Smooth muscle cell (in vitro differentiated cells): ENCODE data around the gene JAKMIP1. TPM values are rescaled to one million over a fixed set of nuclear protein-coding genes. Genes with fewer than 3 reads are reported as not detected.

Experiments used
- DNase-seq: peaks from one replicate; lab custom pipeline; 2025; ENCODE audit not compliant: unreplicated experiment; lab: John Stamatoyannopoulos, UW
- H2AFZ ChIP-seq: fragments of 200-600 bp; sonication (generic); 2 replicates; pipeline ENCODE4 v1.6.0; 2016; ENCODE audit warnings: antibody characterized with exemption, low read depth, mild to moderate bottlenecking
- H3F3A ChIP-seq: fragments of 200-600 bp; sonication (generic); 2 replicates; pipeline ENCODE4 v1.6.0; 2017; ENCODE audit warnings: antibody characterized with exemption, low read depth
- H3K27ac ChIP-seq: fragments of 200-600 bp; sonication (generic); 2 replicates; pipeline ENCODE4 v1.5.1; 2016; ENCODE audit warnings: low read depth, mild to moderate bottlenecking
- H3K27me3 ChIP-seq: fragments of 200-600 bp; sonication (generic); 2 replicates; pipeline ENCODE4 v1.6.1; 2016; ENCODE audit warnings: low read depth, mild to moderate bottlenecking
- H3K36me3 ChIP-seq: fragments of 200-600 bp; sonication (generic); 2 replicates; pipeline ENCODE4 v1.5.1; 2016; ENCODE audit warnings: low read depth
- H3K4me1 ChIP-seq: fragments of 200-600 bp; sonication (generic); 2 replicates; pipeline ENCODE4 v1.5.1; 2016; ENCODE audit warnings: low read depth
- H3K4me2 ChIP-seq: fragments of 200-600 bp; sonication (generic); 2 replicates; pipeline ENCODE4 v1.6.0; 2016; ENCODE audit warnings: mild to moderate bottlenecking
- H3K4me3 ChIP-seq: fragments of 200-600 bp; sonication (generic); 2 replicates; pipeline ENCODE4 v1.5.1; 2016; ENCODE audit warnings: mild to moderate bottlenecking
- H3K79me2 ChIP-seq: fragments of 200-600 bp; sonication (generic); 2 replicates; pipeline ENCODE4 v1.6.0; 2016; ENCODE audit warnings: low read depth, mild to moderate bottlenecking
- H3K9ac ChIP-seq: fragments of 200-600 bp; sonication (generic); 2 replicates; pipeline ENCODE4 v1.6.0; 2016; ENCODE audit warnings: low read depth
- H3K9me3 ChIP-seq: fragments of 200-600 bp; sonication (generic); replicated peaks from 2 replicates; pipeline ENCODE4 v1.5.1; 2016; ENCODE audit warnings: low read depth
- H4K20me1 ChIP-seq: fragments of 200-600 bp; sonication (generic); 2 replicates; pipeline ENCODE4 v1.6.0; 2016; ENCODE audit warnings: low read depth
- WGBS: methylation state at CpG from one replicate; pipeline ENCODE4 v1.1.7; 2016; ENCODE audit warnings: low lambda C conversion rate; 5-methylcytosine and 5-hydroxymethylcytosine counted together
- polyA plus RNA-seq: library from polyadenylated mRNA; unstranded; fragments of >200 nt; fragmentation: Nextera tagmentation; extraction: Ambion mirVana; gene quantifications from 2 replicates; pipeline ENCODE4 v1.2.1, GENCODE V29; 2016
- total RNA-seq: library from RNA; depleted of rRNA; stranded (reverse); fragments of >200 nt; gene quantifications from 2 replicates; pipeline ENCODE4 v1.2.3, GENCODE V29; 2014
- TF ChIP-seq, protein P1 (sequence below): fragments of 200-600 bp; sonication (generic); IDR thresholded peaks from 2 replicates; pipeline ENCODE4 v1.5.1; 2017; ENCODE audit warnings: borderline replicate concordance, mild to moderate bottlenecking, antibody characterized with exemption; ENCODE audit not compliant: insufficient read depth, poor library complexity, severe bottlenecking

JAKMIP1 gene
- total and polyA plus RNA-seq, 2 experiments from 2014 or later, result 0.64 TPM; not detected in 1

DNA sequence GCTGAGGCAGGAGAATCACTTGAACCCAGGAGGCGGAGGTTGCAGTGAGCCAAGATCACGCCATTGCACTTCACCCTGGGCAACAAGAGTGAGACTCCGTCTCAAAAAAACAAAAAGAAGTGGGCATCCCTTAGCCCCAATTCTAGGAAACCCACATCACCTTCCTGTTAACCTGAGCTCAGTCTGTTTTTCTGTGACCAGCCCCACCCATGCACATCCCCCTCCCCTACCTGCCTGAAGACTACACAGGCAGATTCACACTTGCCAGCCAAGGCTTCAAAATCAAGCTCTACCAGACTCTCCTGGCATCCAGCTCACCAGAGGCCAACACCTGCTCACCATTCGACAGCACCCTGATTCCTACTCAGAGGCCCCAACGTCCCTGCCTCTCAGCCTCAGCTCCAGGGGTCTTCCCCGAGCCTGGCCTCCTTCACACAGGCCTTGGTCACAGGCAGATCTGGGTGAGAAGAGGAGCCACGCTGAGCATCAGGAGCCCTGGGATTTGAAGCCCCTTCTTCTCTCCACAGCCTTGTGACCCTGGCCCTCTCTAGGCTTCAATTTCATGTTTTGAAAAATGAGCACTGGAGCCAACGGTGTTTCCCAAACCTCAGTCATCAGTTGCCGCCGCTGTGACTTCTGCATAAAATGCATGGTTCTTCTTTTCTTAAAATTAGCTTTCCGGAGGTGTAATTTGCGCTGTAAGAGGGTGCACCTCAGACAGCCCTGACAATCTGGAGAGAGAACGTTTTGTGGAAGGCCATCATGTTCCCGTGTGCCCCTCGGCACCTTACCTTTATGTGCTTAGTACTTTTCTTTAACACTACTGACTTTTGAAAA, 47.3 kb downstream of the JAKMIP1 start:
- Histone ChIP-seq H3K36me3 (no peaks in the 10 kb centered on the region), H3K27me3 (no peaks in the 10 kb centered on the region), H3K79me2 (no peaks in the 10 kb centered on the region), H3K4me2 (no peak overlapping the region), H2AFZ (no peak overlapping the region), H3K9ac (no peak overlapping the region), H3K9me3 (no peaks in the 10 kb centered on the region), H3K4me1 (peaks cover 7% of the 10 kb centered on the region), H3K27ac (no peak overlapping the region), H4K20me1 (no peaks in the 10 kb centered on the region), H3K4me3 (no peak overlapping the region), H3F3A (no peaks in the 10 kb centered on the region)
- 93% methylated on average over 15 of the region's 15 CpGs for WGBS
- DNase-seq, result no peak
- TF ChIP-seq, protein P1, sequence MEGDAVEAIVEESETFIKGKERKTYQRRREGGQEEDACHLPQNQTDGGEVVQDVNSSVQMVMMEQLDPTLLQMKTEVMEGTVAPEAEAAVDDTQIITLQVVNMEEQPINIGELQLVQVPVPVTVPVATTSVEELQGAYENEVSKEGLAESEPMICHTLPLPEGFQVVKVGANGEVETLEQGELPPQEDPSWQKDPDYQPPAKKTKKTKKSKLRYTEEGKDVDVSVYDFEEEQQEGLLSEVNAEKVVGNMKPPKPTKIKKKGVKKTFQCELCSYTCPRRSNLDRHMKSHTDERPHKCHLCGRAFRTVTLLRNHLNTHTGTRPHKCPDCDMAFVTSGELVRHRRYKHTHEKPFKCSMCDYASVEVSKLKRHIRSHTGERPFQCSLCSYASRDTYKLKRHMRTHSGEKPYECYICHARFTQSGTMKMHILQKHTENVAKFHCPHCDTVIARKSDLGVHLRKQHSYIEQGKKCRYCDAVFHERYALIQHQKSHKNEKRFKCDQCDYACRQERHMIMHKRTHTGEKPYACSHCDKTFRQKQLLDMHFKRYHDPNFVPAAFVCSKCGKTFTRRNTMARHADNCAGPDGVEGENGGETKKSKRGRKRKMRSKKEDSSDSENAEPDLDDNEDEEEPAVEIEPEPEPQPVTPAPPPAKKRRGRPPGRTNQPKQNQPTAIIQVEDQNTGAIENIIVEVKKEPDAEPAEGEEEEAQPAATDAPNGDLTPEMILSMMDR, result no peak

DNA sequence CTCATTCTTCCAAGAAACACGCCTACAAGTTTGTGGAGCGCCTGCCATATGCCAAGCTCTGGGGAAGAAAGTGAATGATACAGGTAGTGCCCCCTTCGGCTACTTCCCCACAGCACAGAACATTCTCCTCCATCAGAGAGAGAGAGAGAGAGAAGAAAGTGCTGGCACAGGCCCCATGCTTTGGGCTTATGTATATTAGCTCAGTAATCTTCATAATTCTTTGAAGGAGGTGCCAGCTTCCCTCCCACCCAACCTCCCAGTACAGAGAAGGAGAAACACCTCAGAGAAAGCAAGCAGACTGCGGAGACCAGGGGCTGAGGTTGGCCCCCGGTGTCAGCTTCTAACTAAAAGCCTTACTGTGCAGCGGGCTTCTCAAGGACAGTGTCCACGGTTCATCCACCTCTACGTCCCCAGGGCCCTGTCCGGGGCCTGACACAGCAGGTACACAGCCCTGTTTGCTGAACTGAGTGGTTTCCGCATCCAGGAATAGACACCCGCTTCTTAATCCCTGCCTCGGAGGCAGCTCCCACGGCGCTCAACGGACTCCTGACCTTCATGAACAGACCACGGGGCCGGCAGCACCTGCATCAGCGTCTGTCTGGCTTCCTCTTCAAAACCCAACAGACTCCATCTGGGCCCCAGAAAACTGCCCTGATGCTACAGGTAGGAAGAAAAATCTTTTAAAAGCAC, 50.2 kb downstream of the JAKMIP1 start:
- 93% methylated on average over 18 of the region's 18 CpGs for WGBS
- no peak for DNase-seq

DNA sequence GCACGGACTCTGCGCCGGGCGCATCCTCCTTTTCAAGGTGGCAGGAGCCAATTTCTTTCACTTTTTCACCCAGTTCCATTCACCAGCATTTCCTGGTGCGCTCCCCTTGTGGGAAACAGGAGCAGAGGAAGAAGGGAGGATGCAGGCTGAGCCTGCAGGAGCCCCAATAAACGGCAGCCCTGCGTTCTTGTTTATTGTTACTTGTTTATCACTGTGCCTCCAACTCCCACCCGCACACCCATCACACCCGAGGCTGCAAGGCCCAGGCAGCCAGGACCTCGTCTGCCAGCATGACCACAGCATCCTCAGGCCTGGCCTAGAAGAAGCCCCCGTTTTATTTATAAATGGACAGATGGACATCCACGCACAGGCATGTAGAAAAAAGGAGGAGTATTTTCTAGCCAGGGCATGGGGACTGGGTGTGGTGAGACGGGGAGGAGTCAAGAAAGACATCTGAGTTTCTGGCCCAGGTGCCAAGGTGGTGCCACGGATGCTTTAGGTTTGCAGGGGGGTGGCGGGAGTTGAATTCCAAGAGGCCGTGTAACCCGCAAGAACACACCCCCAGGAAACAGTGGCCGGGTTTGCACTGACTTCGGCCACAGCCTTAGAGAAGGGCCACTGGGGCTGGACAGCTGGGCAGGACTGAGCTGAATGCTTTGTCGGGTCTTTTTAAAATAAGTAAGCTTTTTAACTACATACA, 51.7 kb downstream of the JAKMIP1 start:
- H3K27ac ChIP-seq, result no peak overlapping the region
- no peak for DNase-seq
- no peaks in the 10 kb centered on the region for H3K4me1 ChIP-seq
- no peaks in the 10 kb centered on the region for H4K20me1 ChIP-seq
- no peak overlapping the region for H3K4me2 ChIP-seq
- H3K9me3 ChIP-seq, result no peaks in the 10 kb centered on the region
- H3K9ac ChIP-seq, result no peak overlapping the region
- H2AFZ ChIP-seq, result no peak overlapping the region
- 93% methylated on average over 20 of the region's 20 CpGs for WGBS
- H3K27me3 ChIP-seq, result no peaks in the 10 kb centered on the region
- H3K4me3 ChIP-seq, result no peak overlapping the region
- no peaks in the 10 kb centered on the region for H3F3A ChIP-seq
- no peaks in the 10 kb centered on the region for H3K36me3 ChIP-seq
- TF ChIP-seq, protein P1, result no peak
- H3K79me2 ChIP-seq, result no peaks in the 10 kb centered on the region

More for the DNA sequence above, 50.2 kb downstream of the JAKMIP1 start:
- Histone ChIP-seq H4K20me1 (no peaks in the 10 kb centered on the region), H3F3A (no peaks in the 10 kb centered on the region), H2AFZ (no peak overlapping the region), H3K27ac (no peak overlapping the region), H3K4me2 (no peak overlapping the region), H3K27me3 (no peaks in the 10 kb centered on the region), H3K9me3 (no peaks in the 10 kb centered on the region), H3K79me2 (no peaks in the 10 kb centered on the region), H3K4me3 (no peak overlapping the region), H3K36me3 (no peaks in the 10 kb centered on the region), H3K9ac (no peak overlapping the region), H3K4me1 (peaks cover 6% of the 10 kb centered on the region)
- TF ChIP-seq, protein P1, result no peak
